ENCODE measurements around the gene CSMD2.

DNA sequence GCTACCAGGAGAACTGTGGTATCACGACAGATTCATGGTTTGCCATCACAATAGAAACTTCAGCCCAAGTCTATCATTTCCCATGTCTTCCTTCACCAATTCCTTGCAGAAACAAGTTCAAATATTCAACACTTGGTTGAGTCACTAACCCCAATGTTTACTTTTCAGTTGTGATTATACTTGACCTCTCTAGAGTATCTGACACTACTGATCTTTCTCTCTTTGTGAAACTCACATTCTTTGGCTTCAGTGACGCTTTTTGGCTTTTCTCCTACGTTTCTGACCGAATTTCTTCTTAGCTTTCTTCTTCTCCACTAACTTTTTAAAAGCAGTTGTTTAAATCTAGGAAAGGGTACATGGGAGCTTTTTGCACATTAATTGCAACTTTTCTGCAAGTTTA lies 350.0 kb downstream of the CSMD2 start:
- TF ChIP-seq CTCF (IDR thresholded peaks at IDR 0.05) (no peak), POLR2A (IDR thresholded peaks at IDR 0.05) (no peak)
